MM.1S (cell line): ENCODE measurements around the gene LINGO3.
"Not testable (repeated sequence)": the region's sequence is repeated elsewhere in the genome, so short reads cannot be mapped to it uniquely, and the experiment has no call there.

Experiments used
- DNase-seq: peaks from one replicate; pipeline ENCODE4 v3.0.0-alpha.2; 2015
- H2AFZ ChIP-seq: fragments of 300-600 bp; sonication (generic); 2 replicates; pipeline ENCODE4 v1.6.0; 2016; ENCODE audit warnings: antibody characterized with exemption, low read length
- H3F3A ChIP-seq: fragments of 300-600 bp; sonication (generic); 2 replicates; pipeline ENCODE4 v1.6.1; 2016; ENCODE audit warnings: mild to moderate bottlenecking, antibody characterized with exemption, low read length, moderate library complexity, mixed read lengths; ENCODE audit not compliant: insufficient read depth
- H3K27ac ChIP-seq: fragments of 300-600 bp; sonication (generic); 2 replicates; pipeline ENCODE4 v1.5.1; 2016; ENCODE audit warnings: mild to moderate bottlenecking, low read length
- H3K27me3 ChIP-seq: fragments of 300-600 bp; sonication (generic); replicated peaks from 2 replicates; pipeline ENCODE4 v1.6.0; 2016; ENCODE audit warnings: low read length; ENCODE audit not compliant: insufficient read depth
- H3K36me3 ChIP-seq: fragments of 300-600 bp; sonication (generic); replicated peaks from 2 replicates; pipeline ENCODE4 v1.6.1; 2016; ENCODE audit warnings: mild to moderate bottlenecking, low read length, mixed read lengths; ENCODE audit not compliant: insufficient read depth
- H3K4me1 ChIP-seq: fragments of 300-600 bp; sonication (generic); 2 replicates; pipeline ENCODE4 v1.6.1; 2016; ENCODE audit warnings: low read length, mixed read lengths
- H3K4me2 ChIP-seq: fragments of 300-600 bp; sonication (generic); 2 replicates; pipeline ENCODE4 v1.6.0; 2016; ENCODE audit warnings: low read depth, low read length
- H3K4me3 ChIP-seq: fragments of 300-600 bp; sonication (generic); 2 replicates; pipeline ENCODE4 v1.5.1; 2016; ENCODE audit warnings: low read length, mixed read lengths
- H3K79me2 ChIP-seq: fragments of 300-600 bp; sonication (generic); 2 replicates; pipeline ENCODE4 v1.6.1; 2016; ENCODE audit warnings: mixed run types, low read length, mixed read lengths
- H3K9ac ChIP-seq: fragments of 300-600 bp; sonication (generic); 2 replicates; pipeline ENCODE4 v1.6.1; 2016; ENCODE audit warnings: low read length, mixed read lengths
- H3K9me2 ChIP-seq: fragments of 300-600 bp; sonication (generic); replicated peaks from 2 replicates; pipeline ENCODE4 v1.6.1; 2016; ENCODE audit warnings: mild to moderate bottlenecking, low read length, mixed read lengths; ENCODE audit not compliant: insufficient read depth
- H3K9me3 ChIP-seq: fragments of 300-600 bp; sonication (generic); replicated peaks from 2 replicates; pipeline ENCODE4 v1.6.1; 2016; ENCODE audit warnings: mild to moderate bottlenecking, low read length, mixed read lengths; ENCODE audit not compliant: insufficient read depth
- H4K20me1 ChIP-seq: fragments of 300-600 bp; sonication (generic); 2 replicates; pipeline ENCODE4 v1.6.1; 2016; ENCODE audit warnings: mild to moderate bottlenecking, low read length, moderate library complexity, mixed read lengths; ENCODE audit not compliant: insufficient read depth
- CTCF ChIP-seq: fragments of 300-600 bp; sonication (generic); IDR thresholded peaks from 2 replicates; pipeline ENCODE4 v1.5.1; 2016; ENCODE audit warnings: antibody characterized with exemption, low read length, mixed read lengths
- EZH2 ChIP-seq: fragments of 300-600 bp; sonication (generic); optimal IDR thresholded peaks from 2 replicates; pipeline ENCODE3; 2017; ENCODE audit warnings: low read depth, mild to moderate bottlenecking, antibody characterized with exemption, low read length, mixed read lengths
- EZH2phosphoT487 ChIP-seq: fragments of 300-600 bp; sonication (generic); IDR thresholded peaks from 2 replicates; pipeline ENCODE4 v1.6.1; 2018; ENCODE audit warnings: antibody characterized with exemption, low read length

The LINGO3 gene

GRCh38 chr19:2283835-2284507 is 24.0 kb downstream of the LINGO3 start:
- H3K36me3 ChIP-seq, result no peaks in the 10 kb centered on the region
- no peaks in the 10 kb centered on the region for H3F3A ChIP-seq
- no peak overlapping the region for H3K4me3 ChIP-seq
- no peak for DNase-seq
- H3K9ac ChIP-seq, result no peak overlapping the region
- H3K79me2 ChIP-seq, result no peaks in the 10 kb centered on the region
- no peaks in the 10 kb centered on the region for H3K9me2 ChIP-seq
- peaks cover under 1% of the 10 kb centered on the region; the same call in 1 of the 2 replicates for H3K4me1 ChIP-seq
- H3K27me3 ChIP-seq, result 0 out of 2 replicates have a peak, but pooled peaks cover 4% of the 10 kb centered on the region
- no peaks in the 10 kb centered on the region for H3K9me3 ChIP-seq
- TF ChIP-seq EZH2 (no peak), CTCF (no peak), EZH2phosphoT487 (no peak)
- no peak overlapping the region for H2AFZ ChIP-seq
- no peak overlapping the region for H3K4me2 ChIP-seq
- no peaks in the 10 kb centered on the region for H4K20me1 ChIP-seq
- H3K27ac ChIP-seq, result no peak overlapping the region

GRCh38 chr19:2282862-2283237 is 25.1 kb downstream of the LINGO3 start:
- no peaks in the 10 kb centered on the region for H4K20me1 ChIP-seq
- no peaks in the 10 kb centered on the region for H3K4me1 ChIP-seq
- no peaks in the 10 kb centered on the region for H3K9me2 ChIP-seq
- H3F3A ChIP-seq, result no peaks in the 10 kb centered on the region
- H2AFZ ChIP-seq, result no peak overlapping the region
- no peak for DNase-seq
- H3K4me2 ChIP-seq, result no peak overlapping the region
- no peak overlapping the region for H3K4me3 ChIP-seq
- no peaks in the 10 kb centered on the region for H3K9me3 ChIP-seq
- no peak for TF ChIP-seq EZH2
- no peak for TF ChIP-seq CTCF
- no peak for TF ChIP-seq EZH2phosphoT487
- H3K27ac ChIP-seq, result no peak overlapping the region
- H3K9ac ChIP-seq, result no peak overlapping the region
- H3K79me2 ChIP-seq, result no peaks in the 10 kb centered on the region
- 0 out of 2 replicates have a peak, but pooled peaks cover 4% of the 10 kb centered on the region for H3K27me3 ChIP-seq
- H3K36me3 ChIP-seq, result no peaks in the 10 kb centered on the region

GRCh38 chr19:2282062-2282861 is 25.7 kb downstream of the LINGO3 start, which contains the start of gene PEAK3:
TSS of gene PEAK3 (minus strand) at chr19:2282175. CDS start at chr19:2280931, 1,244 bp downstream.
- no peaks in the 10 kb centered on the region for H3K79me2 ChIP-seq
- H3F3A ChIP-seq, result no peaks in the 10 kb centered on the region
- H3K27ac ChIP-seq, result no peak within 1 kb of the TSS
- no peak for TF ChIP-seq EZH2
- no peak for TF ChIP-seq EZH2phosphoT487
- no peak for TF ChIP-seq CTCF
- no peak for DNase-seq
- no peaks in the 10 kb centered on the region for H3K9me2 ChIP-seq
- 0 out of 2 replicates have a peak, but pooled peaks cover 4% of the 10 kb centered on the region for H3K27me3 ChIP-seq
- H3K9ac ChIP-seq, result no peak within 1 kb of the TSS
- no peak within 1 kb of the TSS for H3K4me3 ChIP-seq
- H2AFZ ChIP-seq, result no peak within 1 kb of the TSS
- no peaks in the 10 kb centered on the region for H3K9me3 ChIP-seq
- H3K4me2 ChIP-seq, result no peak within 1 kb of the TSS
- H4K20me1 ChIP-seq, result no peaks in the 10 kb centered on the region
- H3K4me1 ChIP-seq, result no peaks in the 10 kb centered on the region
- H3K36me3 ChIP-seq, result no peaks in the 10 kb centered on the region

GRCh38 chr19:2281265-2282061 is 26.5 kb downstream of the LINGO3 start:
- H3K4me2 ChIP-seq, result not testable (repeated sequence)

More at GRCh38 chr19:2281265-2282061, 26.5 kb downstream of the LINGO3 start:
- H3K9me2 ChIP-seq, H4K20me1 ChIP-seq, H2AFZ ChIP-seq, H3K4me3 ChIP-seq, DNase-seq, H3K27ac ChIP-seq, H3K4me1 ChIP-seq, H3K9ac ChIP-seq, H3K36me3 ChIP-seq, H3K9me3 ChIP-seq, H3K79me2 ChIP-seq, H3F3A ChIP-seq, H3K27me3 ChIP-seq: not testable (repeated sequence)
